ENCODE results near the gene RAPGEF5.

GRCh38 chr7:22156205-22156604, 200.7 kb downstream of the RAPGEF5 start:
- TF ChIP-seq, protein P1, sequence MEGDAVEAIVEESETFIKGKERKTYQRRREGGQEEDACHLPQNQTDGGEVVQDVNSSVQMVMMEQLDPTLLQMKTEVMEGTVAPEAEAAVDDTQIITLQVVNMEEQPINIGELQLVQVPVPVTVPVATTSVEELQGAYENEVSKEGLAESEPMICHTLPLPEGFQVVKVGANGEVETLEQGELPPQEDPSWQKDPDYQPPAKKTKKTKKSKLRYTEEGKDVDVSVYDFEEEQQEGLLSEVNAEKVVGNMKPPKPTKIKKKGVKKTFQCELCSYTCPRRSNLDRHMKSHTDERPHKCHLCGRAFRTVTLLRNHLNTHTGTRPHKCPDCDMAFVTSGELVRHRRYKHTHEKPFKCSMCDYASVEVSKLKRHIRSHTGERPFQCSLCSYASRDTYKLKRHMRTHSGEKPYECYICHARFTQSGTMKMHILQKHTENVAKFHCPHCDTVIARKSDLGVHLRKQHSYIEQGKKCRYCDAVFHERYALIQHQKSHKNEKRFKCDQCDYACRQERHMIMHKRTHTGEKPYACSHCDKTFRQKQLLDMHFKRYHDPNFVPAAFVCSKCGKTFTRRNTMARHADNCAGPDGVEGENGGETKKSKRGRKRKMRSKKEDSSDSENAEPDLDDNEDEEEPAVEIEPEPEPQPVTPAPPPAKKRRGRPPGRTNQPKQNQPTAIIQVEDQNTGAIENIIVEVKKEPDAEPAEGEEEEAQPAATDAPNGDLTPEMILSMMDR (IDR thresholded peaks at IDR 0.05) = no peak
- TF ChIP-seq POLR2A (IDR thresholded peaks at IDR 0.05) = no peak

Measured in thyroid gland (tissue), 4 donors.